HG03103 (cell line): ENCODE results near the gene ETNK1.

Source experiments
- ATAC-seq: cut with Tn5 transposase; IDR thresholded peaks from one replicate; pipeline ENCODE4 v1.9.1; 2021; ENCODE audit warnings: low read depth; ENCODE audit not compliant: unreplicated experiment

ETNK1 gene

DNA sequence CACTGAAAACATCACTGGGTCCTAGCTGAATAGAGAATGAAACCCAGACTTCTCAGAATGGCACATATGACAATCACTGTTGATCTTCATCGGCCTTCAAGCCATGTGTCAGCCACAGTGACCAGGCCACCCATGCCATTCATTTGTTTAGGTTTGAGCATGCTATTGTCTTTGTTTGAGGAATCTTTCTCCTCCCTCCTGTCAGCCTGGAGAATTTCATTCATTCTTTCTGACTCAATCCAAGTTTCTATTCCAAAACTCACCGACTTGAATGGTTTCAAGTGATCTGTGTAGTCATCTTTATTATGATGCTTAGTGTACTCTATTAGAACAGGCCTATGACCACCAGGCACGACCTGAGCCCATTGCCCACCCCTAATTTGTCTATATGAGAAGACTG lies 106.3 kb downstream of the ETNK1 start:
- no peak for ATAC-seq

DNA sequence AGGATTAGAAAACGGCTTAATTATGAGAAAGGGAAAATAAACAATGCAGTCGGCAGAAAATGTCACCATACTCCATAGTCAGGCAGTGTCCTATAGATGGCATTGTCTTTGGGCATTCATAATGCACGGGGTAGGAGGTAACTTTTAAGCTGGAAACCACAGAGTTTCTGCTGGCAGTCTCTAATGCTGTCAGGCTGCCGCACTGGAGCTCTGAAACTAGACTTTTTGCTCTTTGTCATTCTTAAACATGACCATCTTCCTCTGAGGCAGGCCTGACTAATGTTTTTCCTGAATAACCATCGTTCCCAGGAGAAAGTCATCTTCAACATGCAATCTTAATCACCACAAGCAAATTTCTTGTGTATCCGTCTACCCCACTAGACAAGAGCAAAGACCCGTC lies 108.8 kb downstream of the ETNK1 start:
- no peak for ATAC-seq

DNA sequence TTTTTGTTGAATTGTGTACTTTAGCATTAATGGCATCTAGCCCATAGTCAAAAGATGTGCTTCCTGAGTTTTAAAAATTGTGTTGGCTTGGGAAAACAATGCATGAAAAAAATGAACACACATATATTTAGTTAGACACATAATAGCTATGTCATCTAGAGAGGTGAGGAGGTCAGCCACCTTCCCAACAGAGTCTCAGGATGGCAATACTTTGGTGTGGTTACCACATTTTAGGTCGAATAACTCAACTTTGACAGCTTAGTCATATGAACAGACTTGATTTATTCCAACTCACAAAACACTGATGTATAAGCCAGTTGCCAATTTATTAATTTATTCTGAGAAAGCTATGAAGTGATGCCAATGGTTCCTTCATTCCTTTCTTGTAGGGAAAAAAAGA lies 114.0 kb downstream of the ETNK1 start:
- ATAC-seq, result no peak
